Measurements from ENCODE around the gene TSN. TPM values are rescaled to one million over a fixed set of nuclear protein-coding genes. Genes with fewer than 3 reads are reported as not detected.
"Not testable (repeated sequence)": the region's sequence is repeated elsewhere in the genome, so short reads cannot be mapped to it uniquely, and the experiment has no call there.

Gene TSN
- total RNA-seq = 54.3 TPM

- Histone ChIP-seq H3K9ac (ENCODE audit: low read depth in 1 of 3, low read length in 3 of 3) (peak within 1 kb of the TSS; percentile 95 to 98 (median 97)), H3K4me1 (ENCODE audit: control insufficient read depth in 3 of 3, insufficient read depth in 3 of 3, low read length in 3 of 3) (peaks cover 11 to 26% (median 12%) of the 10 kb centered on the region in 3 donors), H3K9me3 (ENCODE audit: control insufficient read depth in 3 of 3, low read length in 3 of 3) (no peaks in the 10 kb centered on the region), H3K4me3 (ENCODE audit: low read length in 3 of 3) (peak within 1 kb of the TSS; percentile 87 to 98 (median 95)), H3K27me3 (ENCODE audit: control insufficient read depth in 3 of 3, insufficient read depth in 3 of 3, low read length in 3 of 3) (no peaks in the 10 kb centered on the region), H3K36me3 (ENCODE audit: control insufficient read depth in 3 of 3, insufficient read depth in 3 of 3, low read length in 3 of 3) (peaks cover 7 to 12% (median 10%) of the 10 kb centered on the region in 3 donors), H3K27ac (ENCODE audit: low read depth, low read length) (peak within 1 kb of the TSS; percentile 81)
Measured at GRCh38 chr2:121755237-121756111, at the start of gene TSN. Gene TSN (plus strand): TSS chr2:121755651. CDS start chr2:121755780, 129 bp downstream.

- H3K9ac ChIP-seq (ENCODE audit: low read depth in 1 of 3, low read length in 3 of 3) = no peak overlapping the region
- H3K27ac ChIP-seq (ENCODE audit: low read depth, low read length) = no peak overlapping the region
- H3K27me3 ChIP-seq (ENCODE audit: control insufficient read depth in 3 of 3, insufficient read depth in 3 of 3, low read length in 3 of 3) = no peaks in the 10 kb centered on the region
- no peaks in the 10 kb centered on the region for H3K9me3 ChIP-seq (ENCODE audit: control insufficient read depth in 3 of 3, low read length in 3 of 3)
- H3K4me3 ChIP-seq (ENCODE audit: low read length in 3 of 3) = no peak overlapping the region
- H3K4me1 ChIP-seq (ENCODE audit: control insufficient read depth in 3 of 3, insufficient read depth in 3 of 3, low read length in 3 of 3) = no peaks in the 10 kb centered on the region
- no peaks in the 10 kb centered on the region for H3K36me3 ChIP-seq (ENCODE audit: control insufficient read depth in 3 of 3, insufficient read depth in 3 of 3, low read length in 3 of 3)
Measured at GRCh38 chr2:121705958-121706357, 49.5 kb upstream of the TSN start.

- H3K27ac ChIP-seq (ENCODE audit: low read depth, low read length) = no peak overlapping the region
- no peaks in the 10 kb centered on the region for H3K27me3 ChIP-seq (ENCODE audit: control insufficient read depth in 3 of 3, insufficient read depth in 3 of 3, low read length in 3 of 3)
- no peak overlapping the region for H3K9ac ChIP-seq (ENCODE audit: low read depth in 1 of 3, low read length in 3 of 3)
- H3K36me3 ChIP-seq (ENCODE audit: control insufficient read depth in 3 of 3, insufficient read depth in 3 of 3, low read length in 3 of 3) = no peaks in the 10 kb centered on the region
- H3K4me3 ChIP-seq (ENCODE audit: low read length in 3 of 3) = no peak overlapping the region
- no peaks in the 10 kb centered on the region for H3K4me1 ChIP-seq (ENCODE audit: control insufficient read depth in 3 of 3, insufficient read depth in 3 of 3, low read length in 3 of 3)
- no peaks in the 10 kb centered on the region for H3K9me3 ChIP-seq (ENCODE audit: control insufficient read depth in 3 of 3, low read length in 3 of 3)
Measured at GRCh38 chr2:121707344-121707919, 48.0 kb upstream of the TSN start.

GRCh38 chr2:121707920-121708361, 47.5 kb upstream of the TSN start:
- Histone ChIP-seq H3K9me3 (ENCODE audit: control insufficient read depth in 3 of 3, low read length in 3 of 3) (no peaks in the 10 kb centered on the region), H3K27me3 (ENCODE audit: control insufficient read depth in 3 of 3, insufficient read depth in 3 of 3, low read length in 3 of 3) (no peaks in the 10 kb centered on the region), H3K36me3 (ENCODE audit: control insufficient read depth in 3 of 3, insufficient read depth in 3 of 3, low read length in 3 of 3) (no peaks in the 10 kb centered on the region), H3K4me1 (ENCODE audit: control insufficient read depth in 3 of 3, insufficient read depth in 3 of 3, low read length in 3 of 3) (no peaks in the 10 kb centered on the region), H3K27ac (ENCODE audit: low read depth, low read length) (no peak overlapping the region), H3K9ac (ENCODE audit: low read depth in 1 of 3, low read length in 3 of 3) (no peak overlapping the region), H3K4me3 (ENCODE audit: low read length in 3 of 3) (no peak overlapping the region)

GRCh38 chr2:121709776-121710469, 45.5 kb upstream of the TSN start:
- no peaks in the 10 kb centered on the region for H3K36me3 ChIP-seq (ENCODE audit: control insufficient read depth in 3 of 3, insufficient read depth in 3 of 3, low read length in 3 of 3)
- H3K9me3 ChIP-seq (ENCODE audit: control insufficient read depth in 3 of 3, low read length in 3 of 3) = no peaks in the 10 kb centered on the region
- no peaks in the 10 kb centered on the region for H3K27me3 ChIP-seq (ENCODE audit: control insufficient read depth in 3 of 3, insufficient read depth in 3 of 3, low read length in 3 of 3)
- H3K4me3 ChIP-seq (ENCODE audit: low read length in 3 of 3) = no peak overlapping the region
- H3K9ac ChIP-seq (ENCODE audit: low read depth in 1 of 3, low read length in 3 of 3) = no peak overlapping the region
- H3K27ac ChIP-seq (ENCODE audit: low read depth, low read length) = no peak overlapping the region
- H3K4me1 ChIP-seq (ENCODE audit: control insufficient read depth in 3 of 3, insufficient read depth in 3 of 3, low read length in 3 of 3) = no peaks in the 10 kb centered on the region

- no peaks in the 10 kb centered on the region for H3K27me3 ChIP-seq (ENCODE audit: control insufficient read depth in 3 of 3, insufficient read depth in 3 of 3, low read length in 3 of 3)
- H3K9me3 ChIP-seq (ENCODE audit: control insufficient read depth in 3 of 3, low read length in 3 of 3) = no peaks in the 10 kb centered on the region
- no peaks in the 10 kb centered on the region for H3K36me3 ChIP-seq (ENCODE audit: control insufficient read depth in 3 of 3, insufficient read depth in 3 of 3, low read length in 3 of 3)
- H3K9ac ChIP-seq (ENCODE audit: low read depth in 1 of 3, low read length in 3 of 3) = no peak overlapping the region
- H3K4me1 ChIP-seq (ENCODE audit: control insufficient read depth in 3 of 3, insufficient read depth in 3 of 3, low read length in 3 of 3) = no peaks in the 10 kb centered on the region
- no peak overlapping the region for H3K4me3 ChIP-seq (ENCODE audit: low read length in 3 of 3)
- H3K27ac ChIP-seq (ENCODE audit: low read depth, low read length) = no peak overlapping the region
Measured at GRCh38 chr2:121710470-121711170, 44.8 kb upstream of the TSN start.

- not testable (repeated sequence) for H3K4me3 ChIP-seq (ENCODE audit: low read length in 3 of 3); H3K9ac ChIP-seq (ENCODE audit: low read depth in 1 of 3, low read length in 3 of 3); H3K4me1 ChIP-seq (ENCODE audit: control insufficient read depth in 3 of 3, insufficient read depth in 3 of 3, low read length in 3 of 3); H3K27ac ChIP-seq (ENCODE audit: low read depth, low read length); H3K36me3 ChIP-seq (ENCODE audit: control insufficient read depth in 3 of 3, insufficient read depth in 3 of 3, low read length in 3 of 3); H3K27me3 ChIP-seq (ENCODE audit: control insufficient read depth in 3 of 3, insufficient read depth in 3 of 3, low read length in 3 of 3); H3K9me3 ChIP-seq (ENCODE audit: control insufficient read depth in 3 of 3, low read length in 3 of 3)
Measured at GRCh38 chr2:121711481-121711880, 44.0 kb upstream of the TSN start.

GRCh38 chr2:121716126-121716525, 39.3 kb upstream of the TSN start:
- Histone ChIP-seq H3K4me1 (ENCODE audit: control insufficient read depth in 3 of 3, insufficient read depth in 3 of 3, low read length in 3 of 3) (peaks cover 7 to 9% (median 8%) of the 10 kb centered on the region in 3 donors), H3K9ac (ENCODE audit: low read depth in 1 of 3, low read length in 3 of 3) (peak overlapping the region in 2 of 3 donors; percentile 34 to 43), H3K27me3 (ENCODE audit: control insufficient read depth in 3 of 3, insufficient read depth in 3 of 3, low read length in 3 of 3) (no peaks in the 10 kb centered on the region), H3K36me3 (ENCODE audit: control insufficient read depth in 3 of 3, insufficient read depth in 3 of 3, low read length in 3 of 3) (no peaks in the 10 kb centered on the region), H3K9me3 (ENCODE audit: control insufficient read depth in 3 of 3, low read length in 3 of 3) (no peaks in the 10 kb centered on the region), H3K27ac (ENCODE audit: low read depth, low read length) (peak overlapping the region; percentile 32), H3K4me3 (ENCODE audit: low read length in 3 of 3) (no peak overlapping the region)

- Histone ChIP-seq H3K9me3 (ENCODE audit: control insufficient read depth in 3 of 3, low read length in 3 of 3) (no peaks in the 10 kb centered on the region), H3K4me1 (ENCODE audit: control insufficient read depth in 3 of 3, insufficient read depth in 3 of 3, low read length in 3 of 3) (peaks cover 8 to 14% (median 12%) of the 10 kb centered on the region in 3 donors), H3K27ac (ENCODE audit: low read depth, low read length) (no peak overlapping the region), H3K27me3 (ENCODE audit: control insufficient read depth in 3 of 3, insufficient read depth in 3 of 3, low read length in 3 of 3) (no peaks in the 10 kb centered on the region), H3K36me3 (ENCODE audit: control insufficient read depth in 3 of 3, insufficient read depth in 3 of 3, low read length in 3 of 3) (no peaks in the 10 kb centered on the region), H3K4me3 (ENCODE audit: low read length in 3 of 3) (no peak overlapping the region), H3K9ac (ENCODE audit: low read depth in 1 of 3, low read length in 3 of 3) (no peak overlapping the region)
Measured at GRCh38 chr2:121717529-121717928, 37.9 kb upstream of the TSN start.
